HG02943 (cell line): ENCODE results near the gene GASK1A.
"Not testable (repeated sequence)": the region's sequence is repeated elsewhere in the genome, so short reads cannot be mapped to it uniquely, and the experiment has no call there.

Experiments
- ATAC-seq: cut with Tn5 transposase; IDR thresholded peaks from one replicate; pipeline ENCODE4 v1.9.1; 2021; ENCODE audit warnings: mild to moderate bottlenecking, low read depth, moderate library complexity; ENCODE audit not compliant: unreplicated experiment

Gene GASK1A

DNA sequence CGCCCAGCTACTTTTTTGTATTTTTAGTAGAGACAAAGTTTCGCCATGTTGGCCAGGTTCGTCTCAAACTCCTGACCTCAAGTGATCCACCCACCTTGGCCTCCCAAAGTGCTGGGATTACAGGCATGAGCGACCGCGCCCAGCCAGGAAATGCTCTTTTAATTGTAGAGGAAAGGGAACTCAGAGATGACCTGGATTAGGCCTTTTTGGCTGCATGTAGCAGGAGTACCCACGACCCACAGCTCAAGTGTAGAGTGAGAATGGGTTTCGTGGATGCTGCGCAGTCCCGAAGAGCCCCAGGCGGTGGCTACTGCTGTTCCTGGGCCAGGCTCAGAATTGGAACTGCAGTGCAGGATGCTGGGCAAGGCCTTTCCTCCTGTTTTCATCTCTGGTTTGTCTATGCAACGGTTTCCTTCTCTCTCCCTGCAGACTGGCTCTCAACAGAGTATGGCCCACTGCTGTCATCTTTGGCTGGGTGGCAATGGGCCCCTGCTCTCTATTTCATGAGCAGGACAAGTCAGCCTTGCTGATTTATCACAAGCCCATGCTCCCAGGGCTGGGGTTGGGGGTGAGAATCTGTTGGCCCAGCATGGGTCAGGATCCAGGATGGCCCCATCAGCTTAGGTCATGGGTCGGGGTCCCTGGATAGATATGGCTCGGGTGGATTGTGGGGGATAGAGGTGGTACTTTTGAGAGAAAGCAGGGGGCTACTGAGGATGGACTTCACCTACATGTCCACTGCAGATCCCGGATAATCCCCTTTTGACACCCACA lies 51.2 kb downstream of the GASK1A start:
- ATAC-seq = no peak

DNA sequence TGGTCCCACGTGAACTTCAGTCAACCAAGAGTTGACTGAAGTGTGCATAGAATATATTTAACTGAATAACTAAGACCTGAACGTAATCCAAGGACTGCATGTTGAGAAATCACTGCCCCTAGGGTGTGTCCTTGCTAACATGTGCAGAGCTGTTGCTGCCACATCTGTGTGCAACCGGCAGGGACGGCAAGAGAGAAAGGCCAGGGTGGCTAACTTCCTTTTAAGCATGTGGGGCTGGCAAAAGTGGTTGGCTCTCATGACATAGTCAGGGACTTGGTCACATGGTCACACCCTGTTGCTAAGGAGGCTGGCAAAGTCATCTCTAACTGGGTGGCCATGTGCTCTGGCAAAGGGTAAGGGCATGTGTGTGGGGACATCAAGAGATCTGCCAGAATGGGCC lies 52.4 kb downstream of the GASK1A start:
- no peak for ATAC-seq

DNA sequence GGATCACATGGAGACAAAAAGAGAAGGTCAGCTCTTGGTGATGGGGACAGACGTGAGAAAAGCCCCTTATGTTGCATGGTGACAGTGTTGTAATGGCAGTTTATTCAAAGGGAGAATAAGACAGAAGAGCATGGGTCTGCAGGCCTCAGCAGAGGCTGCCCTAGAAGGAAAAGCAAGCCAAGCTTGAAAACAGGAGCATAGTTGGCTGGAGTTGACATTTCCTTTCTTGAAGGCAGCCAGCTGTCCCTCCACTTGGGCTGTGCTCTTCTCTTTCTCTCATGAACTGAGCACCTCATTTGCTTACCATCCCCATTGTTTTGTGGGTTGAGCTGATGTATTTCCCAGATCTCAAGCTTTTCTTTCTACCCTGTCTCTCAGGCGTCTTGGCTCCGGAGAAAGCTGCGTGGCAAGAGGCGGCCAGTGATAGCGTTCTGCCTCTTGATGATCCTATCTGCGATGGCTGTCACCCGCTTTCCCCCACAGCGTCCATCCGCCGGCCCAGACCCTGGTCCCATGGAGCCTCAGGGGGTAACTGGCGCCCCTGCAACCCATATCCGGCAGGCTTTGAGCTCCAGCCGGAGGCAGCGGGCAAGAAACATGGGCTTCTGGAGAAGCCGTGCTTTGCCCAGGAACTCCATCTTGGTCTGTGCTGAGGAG lies 52.9 kb downstream of the GASK1A start:
- ATAC-seq = no peak

DNA sequence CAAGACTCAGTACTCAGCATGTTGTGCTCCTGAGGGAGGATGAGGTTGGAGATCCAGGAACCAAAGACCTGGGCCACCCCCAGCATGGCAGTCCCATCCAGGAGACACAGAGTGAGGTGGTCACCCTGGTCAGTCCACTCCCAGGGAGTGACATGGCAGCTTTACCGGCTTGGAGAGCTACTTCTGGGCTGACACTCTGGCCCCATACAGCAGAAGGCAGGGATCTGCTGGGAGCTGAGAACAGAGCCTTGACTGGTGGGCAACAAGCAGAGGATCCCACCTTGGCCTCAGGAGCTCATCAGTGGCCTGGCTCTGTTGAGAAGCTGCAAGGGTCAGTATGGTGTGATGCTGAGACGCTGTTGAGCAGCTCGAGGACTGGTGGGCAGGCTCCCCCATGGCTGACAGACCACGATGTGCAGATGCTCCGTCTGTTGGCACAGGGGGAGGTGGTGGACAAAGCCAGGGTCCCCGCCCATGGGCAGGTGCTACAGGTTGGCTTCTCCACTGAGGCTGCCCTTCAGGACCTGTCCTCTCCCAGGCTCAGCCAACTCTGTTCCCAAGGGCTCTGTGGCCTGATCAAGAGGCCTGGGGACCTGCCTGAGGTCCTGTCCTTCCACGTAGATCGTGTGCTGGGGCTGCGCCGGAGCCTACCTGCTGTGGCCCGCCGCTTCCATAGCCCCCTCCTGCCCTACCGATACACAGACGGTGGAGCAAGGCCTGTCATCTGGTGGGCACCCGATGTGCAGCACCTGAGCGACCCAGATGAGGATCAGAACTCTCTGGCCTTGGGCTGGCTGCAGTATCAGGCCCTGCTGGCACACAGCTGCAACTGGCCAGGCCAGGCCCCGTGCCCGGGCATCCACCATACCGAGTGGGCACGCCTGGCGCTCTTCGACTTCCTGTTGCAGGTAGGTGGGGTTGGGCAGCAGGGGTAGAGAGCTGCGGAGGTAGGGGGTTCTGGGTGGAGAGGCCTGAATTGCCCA lies 53.8 kb downstream of the GASK1A start:
- no peak for ATAC-seq

DNA sequence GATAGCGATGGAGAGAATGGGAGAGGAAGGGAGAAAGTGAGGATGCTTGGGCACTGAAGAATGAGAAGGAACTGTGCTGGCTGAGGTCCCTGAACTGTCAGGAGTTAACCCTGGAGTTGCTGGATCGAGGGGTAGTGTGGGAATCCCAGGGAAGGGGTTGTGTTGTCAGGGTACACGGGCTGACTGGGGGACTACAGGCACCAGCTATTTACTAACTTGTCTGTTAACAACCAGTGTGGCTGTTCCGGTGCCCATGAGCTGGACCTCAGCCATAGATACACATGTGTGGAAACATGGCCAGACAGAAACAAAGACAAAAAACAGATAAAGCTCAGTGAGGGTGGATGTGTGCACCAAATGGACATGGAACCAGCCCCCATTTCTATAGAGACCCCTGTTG lies 55.1 kb downstream of the GASK1A start:
- no peak for ATAC-seq

DNA sequence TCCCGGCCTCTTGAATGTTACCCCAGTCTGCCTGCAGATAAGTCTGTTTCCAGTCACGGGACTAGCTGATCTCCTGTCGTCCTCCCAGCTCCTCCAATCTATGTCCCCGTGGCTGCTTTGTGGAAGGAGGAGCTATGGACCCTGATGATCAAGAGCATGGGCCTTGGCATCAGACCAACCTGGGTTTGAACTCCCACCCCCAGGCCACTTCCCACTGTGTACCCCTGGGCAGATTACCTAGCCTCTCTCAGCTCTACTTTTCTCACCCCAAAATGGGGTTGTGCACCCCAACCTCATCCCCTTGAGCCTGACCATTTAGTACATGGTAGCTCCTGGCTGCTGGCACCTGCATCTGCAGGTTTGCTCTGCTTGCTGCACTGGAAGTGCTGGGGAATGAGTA lies 55.8 kb downstream of the GASK1A start:
- ATAC-seq = no peak

DNA sequence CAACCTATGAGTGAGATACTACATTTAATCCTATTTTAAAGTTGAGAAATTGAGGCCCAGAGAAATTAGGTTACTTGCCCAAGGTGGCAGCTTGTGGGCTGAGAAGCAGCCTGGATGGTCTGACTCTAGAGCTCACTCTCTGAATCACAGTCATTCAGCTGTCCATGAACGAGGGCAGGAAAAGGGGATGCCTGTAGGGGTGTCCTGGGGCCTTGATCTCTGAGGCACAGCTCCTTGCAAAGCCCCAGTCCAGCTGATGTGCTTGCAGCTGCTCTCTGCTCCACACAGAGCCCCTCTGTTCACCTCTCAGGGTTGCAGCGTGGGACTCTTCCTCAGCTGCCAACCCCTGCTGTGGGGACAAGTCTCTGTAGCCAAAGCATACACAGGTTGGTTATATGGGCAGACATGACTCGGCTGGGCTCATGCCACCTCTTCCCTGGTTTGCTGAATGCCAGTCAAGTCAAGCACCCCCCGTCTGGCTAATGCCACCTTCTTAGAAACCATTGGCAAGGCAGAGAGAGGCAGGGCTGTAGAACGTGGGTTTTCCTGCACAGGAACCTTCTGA lies 56.8 kb downstream of the GASK1A start:
- ATAC-seq = no peak

DNA sequence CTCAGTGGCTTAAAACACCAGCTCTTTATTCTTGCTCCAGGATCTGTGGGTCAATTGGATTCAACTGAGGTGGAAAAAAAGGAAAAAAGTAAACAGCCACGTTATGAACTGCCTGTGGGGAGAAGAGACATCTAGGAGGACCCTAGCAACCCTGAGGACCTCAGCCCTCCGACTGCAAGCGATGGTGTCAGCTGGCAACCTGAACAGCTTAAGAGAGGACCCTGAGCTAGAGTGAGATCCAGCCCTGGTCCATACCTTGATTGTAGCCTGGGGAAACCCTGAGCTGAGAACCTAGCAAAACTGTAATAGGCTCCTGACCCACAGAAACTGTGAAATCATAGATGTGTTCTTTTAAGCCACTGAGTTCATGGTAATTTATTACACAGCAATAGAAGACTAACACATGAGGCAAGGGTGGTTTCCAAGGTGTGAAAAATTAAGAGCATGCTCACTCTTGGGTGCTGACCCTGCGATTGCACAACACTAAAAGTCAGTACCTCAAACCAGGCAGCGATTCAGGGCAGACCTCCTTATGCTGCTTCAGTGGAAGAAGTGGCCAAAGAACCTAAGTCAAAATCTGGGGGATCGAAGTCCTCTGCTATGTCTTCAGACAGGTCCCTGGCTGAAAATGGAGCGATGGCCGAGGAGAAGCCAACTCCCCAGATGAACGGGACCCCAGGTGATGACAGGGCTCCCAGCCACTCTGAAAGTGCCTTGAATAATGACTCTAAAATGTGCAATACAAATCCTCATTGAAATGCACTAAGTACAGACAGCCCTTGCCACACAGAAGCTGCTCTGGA lies 57.7 kb downstream of the GASK1A start:
- no peak for ATAC-seq

DNA sequence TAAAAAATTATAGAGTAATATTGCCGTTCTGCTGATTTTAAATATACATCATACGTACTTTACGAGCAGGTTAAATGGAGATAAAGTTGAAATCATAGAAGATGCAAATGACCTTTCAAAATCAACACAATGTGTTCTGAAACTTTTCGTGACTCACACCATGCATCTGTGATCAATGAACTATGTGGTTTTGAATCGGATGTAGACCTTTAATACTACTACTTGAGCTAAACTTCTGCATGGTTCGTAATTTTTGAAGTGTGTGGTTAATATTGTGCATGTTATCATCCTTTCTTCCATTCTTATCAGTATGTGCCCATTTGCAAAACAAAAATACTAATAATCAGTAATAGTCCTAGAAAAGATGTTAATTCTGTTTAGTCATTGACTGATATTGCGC lies 58.9 kb downstream of the GASK1A start:
- ATAC-seq = no peak

DNA sequence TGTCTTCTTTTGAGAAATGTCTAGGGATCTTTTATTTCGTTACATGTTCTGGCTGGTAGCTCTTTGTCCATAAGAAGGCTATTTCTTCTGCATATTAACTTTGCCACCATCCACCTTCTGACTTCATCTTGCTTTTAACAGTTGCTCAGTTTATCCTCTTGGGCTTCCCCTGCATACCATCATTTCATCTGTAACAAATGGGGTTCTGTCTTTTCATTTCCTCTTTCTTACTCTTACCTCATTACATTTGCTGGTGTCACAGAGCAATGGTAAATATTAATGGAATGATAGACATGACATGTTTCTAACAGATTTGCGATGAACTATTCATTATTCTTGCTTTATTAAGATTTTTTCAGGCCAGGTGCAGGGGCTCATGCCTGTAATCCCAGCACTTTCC lies 62.4 kb downstream of the GASK1A start:
- no peak for ATAC-seq

DNA sequence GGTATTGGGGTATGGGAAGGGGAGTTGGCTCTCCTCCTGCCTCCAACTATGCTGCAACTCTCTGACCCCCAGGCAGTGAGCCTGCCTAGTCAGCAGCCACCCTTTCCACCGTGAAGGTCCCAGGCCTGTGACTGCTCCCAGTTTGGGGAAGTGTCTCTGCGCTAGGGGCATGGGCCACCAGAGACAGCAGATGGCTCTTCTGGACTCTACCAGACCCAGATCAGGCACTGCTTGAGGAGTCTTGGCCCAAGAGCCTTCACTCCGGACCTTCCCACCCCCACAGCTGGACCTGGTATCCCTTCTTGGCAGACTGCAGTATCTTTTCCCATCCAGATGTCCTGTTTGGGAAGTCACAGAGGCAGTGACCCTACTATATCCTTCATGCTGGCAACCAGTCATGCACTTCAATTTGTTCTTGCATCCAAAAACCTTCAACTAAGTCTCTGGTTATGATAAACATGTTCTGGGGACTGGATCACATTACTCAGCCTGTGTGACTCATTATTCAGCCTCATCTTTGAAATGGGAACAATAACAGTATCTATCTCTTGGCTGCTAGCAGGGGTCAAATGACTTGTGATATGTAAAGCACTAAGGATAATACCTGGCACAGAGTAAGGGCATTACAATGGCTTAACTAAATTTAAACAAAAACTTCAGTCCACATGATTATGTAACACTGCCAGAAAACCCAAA lies 64.1 kb downstream of the GASK1A start:
- ATAC-seq = no peak

DNA sequence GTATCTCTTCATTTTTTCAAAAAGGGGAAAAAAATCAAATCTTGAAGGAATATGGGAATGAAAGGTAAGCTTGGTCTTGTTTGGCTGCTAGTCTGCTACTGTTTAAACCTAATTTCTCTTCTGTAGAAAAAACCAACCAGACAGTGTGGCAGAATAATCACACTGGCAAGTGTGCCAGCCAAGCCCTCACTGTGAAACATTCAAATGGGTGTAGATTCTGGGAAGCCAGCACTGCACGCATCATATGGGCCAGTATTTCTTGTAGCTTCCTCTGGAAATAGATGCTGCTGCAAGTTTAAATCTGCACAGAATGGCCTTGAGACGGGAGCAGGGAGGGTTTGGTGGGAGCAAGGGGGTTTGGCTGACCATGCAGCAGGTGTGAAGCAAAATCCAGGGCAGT lies 64.7 kb downstream of the GASK1A start:
- ATAC-seq = no peak

DNA sequence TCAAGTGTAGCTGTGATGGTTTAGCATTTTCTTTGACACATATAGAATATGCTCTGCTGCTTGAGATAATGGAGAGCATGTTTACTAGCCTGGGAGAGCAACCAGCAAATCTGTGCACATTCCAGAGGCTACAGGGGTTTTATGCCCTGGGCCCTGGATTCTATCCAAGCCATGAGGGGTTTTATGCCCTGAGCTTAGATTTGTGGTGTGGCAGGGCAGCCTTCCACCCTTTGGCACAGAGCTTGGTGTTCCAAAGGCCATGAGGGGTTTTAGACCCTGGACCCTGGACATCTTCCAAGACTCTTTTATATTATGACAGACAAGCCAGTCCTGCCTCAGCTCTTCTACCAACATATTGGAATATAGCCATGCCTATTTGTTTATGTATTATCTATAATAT lies 66.0 kb downstream of the GASK1A start:
- not testable (repeated sequence) for ATAC-seq

DNA sequence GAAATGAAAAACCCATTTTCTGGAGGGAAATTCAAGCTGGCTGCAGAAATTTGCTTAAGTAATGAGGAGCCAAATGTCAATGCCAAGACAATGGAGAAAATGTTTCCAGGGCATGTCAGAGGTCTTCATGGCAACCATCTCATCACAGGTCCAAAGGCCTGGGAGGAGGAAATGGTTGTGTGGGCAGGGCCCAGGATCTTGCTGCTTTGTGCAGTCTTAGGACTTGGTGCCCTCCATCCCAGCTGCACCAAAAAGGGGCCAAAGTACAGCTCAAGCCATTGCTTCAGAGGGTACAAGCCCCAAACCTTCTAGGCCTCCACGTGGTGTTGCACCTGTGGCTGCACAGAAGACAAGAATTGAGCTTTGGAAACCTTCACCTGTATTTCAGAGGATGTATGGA lies 67.5 kb downstream of the GASK1A start:
- no peak for ATAC-seq

DNA sequence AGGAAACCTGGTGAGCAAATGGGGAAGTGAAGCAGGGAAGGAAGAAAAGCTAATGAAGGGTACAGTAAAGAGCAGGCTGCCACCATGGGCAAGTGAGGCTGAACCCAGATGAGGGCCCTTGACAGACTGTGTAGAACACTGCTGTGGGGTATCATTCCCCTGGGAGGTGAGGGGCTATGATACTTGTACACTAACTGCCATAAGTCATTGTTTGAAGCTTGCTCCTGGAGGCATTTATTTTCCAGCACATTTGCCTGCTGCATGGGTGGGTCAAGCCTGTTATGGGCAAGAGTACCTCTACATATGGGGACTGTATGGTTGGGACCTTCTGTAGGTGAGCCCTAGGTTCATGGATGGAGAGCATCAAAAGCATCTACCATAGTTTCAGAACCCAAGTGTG lies 69.4 kb downstream of the GASK1A start:
- ATAC-seq = no peak

DNA sequence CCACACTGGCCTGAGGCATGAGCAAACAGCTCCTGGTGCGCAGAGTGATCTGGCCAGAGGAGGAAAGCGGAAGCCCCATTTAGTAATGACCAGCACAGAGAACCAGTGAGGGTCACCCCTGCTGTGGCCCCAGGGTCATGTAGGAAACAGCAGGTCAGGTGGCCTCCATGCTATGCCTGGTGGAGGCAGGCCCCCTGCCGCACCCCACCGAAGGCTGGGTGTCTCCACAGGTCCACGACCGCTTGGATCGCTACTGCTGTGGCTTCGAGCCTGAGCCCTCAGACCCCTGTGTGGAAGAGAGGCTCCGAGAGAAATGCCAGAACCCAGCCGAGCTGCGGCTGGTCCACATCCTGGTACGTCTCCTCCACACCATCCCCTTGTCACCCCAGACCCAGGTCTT lies 74.2 kb downstream of the GASK1A start:
- no peak for ATAC-seq

DNA sequence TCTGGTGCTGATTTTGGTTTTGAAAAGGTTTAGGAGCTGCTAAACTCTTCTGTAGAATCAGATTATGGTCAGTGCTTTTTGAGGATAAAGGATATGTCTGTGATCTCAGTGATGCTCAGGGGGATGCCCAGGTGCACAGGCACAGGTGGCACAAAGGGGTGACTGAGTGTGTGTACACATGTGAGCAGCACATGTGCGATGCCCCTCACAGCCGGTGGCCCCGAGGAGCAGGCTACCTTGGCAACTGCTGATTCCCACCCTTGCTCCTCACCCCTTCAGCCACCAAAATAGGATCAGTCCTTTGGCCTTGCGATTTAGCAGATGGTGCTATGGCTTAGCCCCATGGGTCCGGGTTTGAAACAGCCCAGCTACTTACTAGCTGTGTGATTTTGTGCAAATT lies 75.6 kb downstream of the GASK1A start:
- ATAC-seq = no peak

DNA sequence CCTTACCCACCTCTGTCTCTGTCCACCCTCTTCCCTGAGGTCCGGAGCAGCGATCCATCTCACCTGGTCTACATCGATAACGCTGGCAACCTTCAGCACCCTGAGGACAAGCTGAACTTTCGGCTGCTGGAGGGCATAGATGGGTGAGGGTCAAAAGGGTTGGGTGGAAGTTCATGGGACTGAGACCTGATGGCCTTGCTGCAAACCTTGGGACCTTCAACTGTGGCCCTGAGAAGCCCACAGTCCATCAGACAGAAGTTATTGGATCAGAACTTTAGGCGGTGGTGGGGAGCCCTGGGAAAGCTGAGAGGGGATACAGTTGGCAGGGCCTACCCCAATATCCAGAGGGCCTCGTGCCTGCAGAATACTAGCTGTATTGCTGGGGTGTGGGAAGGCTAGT lies 76.3 kb downstream of the GASK1A start:
- no peak for ATAC-seq
